IMR-90 (cell line): ENCODE measurements around the gene CDCP1. TPM values are rescaled to one million over a fixed set of nuclear protein-coding genes. Genes with fewer than 3 reads are reported as not detected.

Source experiments
- ATAC-seq: fragments of 200-7000 bp; cut with Tn5 transposase; 2 replicates; pipeline ENCODE4 v1.9.1; 2020; ENCODE audit warnings: low read depth, mild to moderate bottlenecking, moderate library complexity
- BruUV-seq: library from RNA; stranded (reverse); fragments of 400-500 nt; replicated peaks from 2 replicates; lab custom pipeline; 2021; lab: Mats Ljungman, UMichigan
- CTCF ChIA-PET: fragments of 300-600 bp; formaldehyde crosslinking; extraction: SDS; loops from one replicate; lab custom pipeline; 2021; ENCODE audit warnings: antibody characterized with exemption; lab: Yijun Ruan, JAX
- POLR2A ChIA-PET: fragments of 300-600 bp; sonication (Branson Sonifier 250); formaldehyde crosslinking; loops from one replicate; lab custom pipeline; 2022; ENCODE audit warnings: antibody characterized with exemption; ENCODE audit not compliant: unreplicated experiment; lab: Charles Lee
- DNase-seq: peaks from one replicate; pipeline ENCODE4 v3.0.0; 2013
- H2AFZ ChIP-seq: replicated peaks from 2 replicates; pipeline ENCODE3; 2013; ENCODE audit warnings: low read length, mild to moderate bottlenecking; ENCODE audit not compliant: poor library complexity
- H2AK5ac ChIP-seq: 2 replicates; pipeline ENCODE4 v1.6.1; 2013; ENCODE audit warnings: low read depth, low read length, inconsistent platforms
- H2AK9ac ChIP-seq: replicated peaks from 2 replicates; pipeline ENCODE3; 2013; ENCODE audit warnings: mild to moderate bottlenecking, low read depth, low read length, moderate library complexity; ENCODE audit not compliant: poor library complexity
- H2BK120ac ChIP-seq: 2 replicates; pipeline ENCODE4 v1.6.1; 2013; ENCODE audit warnings: low read depth, low read length, inconsistent platforms
- H2BK15ac ChIP-seq: 3 replicates; pipeline ENCODE4 v1.6.1; 2013; ENCODE audit warnings: low read depth, low read length, inconsistent platforms
- H2BK20ac ChIP-seq: 2 replicates; pipeline ENCODE4 v1.6.1; 2013; ENCODE audit warnings: low read depth, mild to moderate bottlenecking, inconsistent platforms, low read length, moderate library complexity
- H2BK5ac ChIP-seq: 2 replicates; pipeline ENCODE4 v1.6.1; 2013; ENCODE audit warnings: mild to moderate bottlenecking, low read depth, low read length, inconsistent platforms; ENCODE audit not compliant: poor library complexity, severe bottlenecking
- H3K14ac ChIP-seq: replicated peaks from 2 replicates; pipeline ENCODE4 v1.6.1; 2013; ENCODE audit warnings: low read depth, low read length, inconsistent platforms
- H3K18ac ChIP-seq: 2 replicates; pipeline ENCODE4 v1.6.1; 2013; ENCODE audit warnings: low read depth, low read length, control low read depth
- H3K23ac ChIP-seq: 2 replicates; pipeline ENCODE4 v1.6.1; 2013; ENCODE audit warnings: low read depth, low read length, inconsistent platforms
- H3K27ac ChIP-seq: 2 replicates; pipeline ENCODE4 v1.5.1; 2013; ENCODE audit warnings: mild to moderate bottlenecking, control low read depth, low read length; ENCODE audit not compliant: insufficient read depth
- H3K27me3 ChIP-seq: 2 replicates; pipeline ENCODE4 v1.6.1; 2013; ENCODE audit warnings: low read length; ENCODE audit not compliant: control insufficient read depth, insufficient read depth
- H3K36me3 ChIP-seq: 2 replicates; pipeline ENCODE4 v1.6.1; 2013; ENCODE audit warnings: low read length, mixed read lengths; ENCODE audit not compliant: control insufficient read depth, insufficient read depth
- H3K4ac ChIP-seq: 2 replicates; pipeline ENCODE4 v1.6.1; 2013; ENCODE audit warnings: low read depth, low read length, inconsistent platforms
- H3K4me1 ChIP-seq: 2 replicates; pipeline ENCODE4 v1.6.1; 2013; ENCODE audit warnings: low read length, mixed read lengths; ENCODE audit not compliant: control insufficient read depth, insufficient read depth
- H3K4me2 ChIP-seq: 2 replicates; pipeline ENCODE4 v1.6.1; 2013; ENCODE audit warnings: low read depth, mild to moderate bottlenecking, control low read depth, low read length, moderate library complexity
- H3K4me3 ChIP-seq: 2 replicates; pipeline ENCODE4 v1.5.1; 2013; ENCODE audit warnings: low read depth, mild to moderate bottlenecking, control low read depth, low read length, moderate library complexity; ENCODE audit not compliant: insufficient read depth
- H3K56ac ChIP-seq: 2 replicates; pipeline ENCODE4 v1.6.1; 2013; ENCODE audit warnings: low read length, inconsistent platforms; ENCODE audit not compliant: insufficient read depth; ENCODE audit errors: extremely low read depth
- H3K79me1 ChIP-seq, 2 experiments: 2 replicates each; pipeline ENCODE4 v1.6.1; 2013; ENCODE audit warnings: low read length in 2 of 2, inconsistent platforms in 1 of 2, low read depth in 1 of 2
- H3K9ac ChIP-seq: 2 replicates; pipeline ENCODE4 v1.6.1; 2013; ENCODE audit warnings: low read depth, low read length, control low read depth
- H3K9me1 ChIP-seq: 2 replicates; pipeline ENCODE4 v1.6.1; 2013; ENCODE audit warnings: low read length, inconsistent platforms; ENCODE audit not compliant: insufficient read depth
- H3K9me3 ChIP-seq: 2 replicates; pipeline ENCODE4 v1.6.1; 2013; ENCODE audit warnings: low read length; ENCODE audit not compliant: control insufficient read depth, insufficient read depth
- H4K20me1 ChIP-seq: 2 replicates; pipeline ENCODE4 v1.6.1; 2013; ENCODE audit warnings: low read length, inconsistent platforms; ENCODE audit not compliant: insufficient read depth
- H4K5ac ChIP-seq: 2 replicates; pipeline ENCODE4 v1.6.1; 2013; ENCODE audit warnings: mild to moderate bottlenecking, low read depth, low read length, control low read depth
- H4K8ac ChIP-seq, 2 experiments: 2 replicates each; pipeline ENCODE4 v1.6.1; 2013; ENCODE audit warnings: low read depth in 2 of 2, low read length in 2 of 2, control low read depth in 1 of 2, inconsistent platforms in 1 of 2
- H4K91ac ChIP-seq: 2 replicates; pipeline ENCODE4 v1.6.1; 2013; ENCODE audit warnings: low read depth, low read length, inconsistent platforms; ENCODE audit not compliant: insufficient read depth
- BHLHE40 ChIP-seq: fragments of 150-350 bp; IDR thresholded peaks from 2 replicates; pipeline ENCODE4 v1.6.1; 2016; ENCODE audit warnings: mild to moderate bottlenecking, low read depth, low read length
- MAZ ChIP-seq: IDR thresholded peaks from 2 replicates; pipeline ENCODE4 v1.6.1; 2012; ENCODE audit warnings: low read depth, mild to moderate bottlenecking, low read length, improper control_type of control experiment, moderate library complexity, borderline replicate concordance
- RAD21 ChIP-seq: IDR thresholded peaks from 2 replicates; pipeline ENCODE4 v1.6.1; 2012; ENCODE audit warnings: low read length, improper control_type of control experiment
- RCOR1 ChIP-seq: IDR thresholded peaks from 2 replicates; pipeline ENCODE4 v1.6.1; 2012; ENCODE audit warnings: mild to moderate bottlenecking, low read length, improper control_type of control experiment; ENCODE audit not compliant: insufficient replicate concordance
- RFX5 ChIP-seq: IDR thresholded peaks from 2 replicates; pipeline ENCODE4 v1.8.0; 2012; ENCODE audit warnings: low read depth, mild to moderate bottlenecking, low read length, moderate library complexity
- SMC3 ChIP-seq: fragments of 150-350 bp; IDR thresholded peaks from 2 replicates; pipeline ENCODE4 v1.6.1; 2016; ENCODE audit warnings: low read depth, mild to moderate bottlenecking, antibody characterized with exemption, low read length, moderate library complexity
- WGBS, 2 experiments: methylation state at CpG; one replicate each; pipeline versions ENCODE4 v1.1.5 to v1.1.7; 2013; ENCODE audit warnings: missing lambda C conversion rate in 2 of 2; ENCODE audit not compliant: insufficient read length in 1 of 2; ENCODE audit errors: extremely low coverage in 2 of 2; 5-methylcytosine and 5-hydroxymethylcytosine counted together
- dilution Hi-C: fragments of 300-500 bp; cut with HindIII; formaldehyde crosslinking; loops from one replicate; pipeline ENCODE4 v1.14.3; 2018; ENCODE audit warnings: low sequenced_read_pairs; ENCODE audit not compliant: unreplicated experiment
- in situ Hi-C: fragments of 300-500 bp; cut with MboI; formaldehyde crosslinking; loops from 3 replicates; pipeline ENCODE4 v1.14.3; 2019; ENCODE audit warnings: low sequenced_read_pairs, inconsistent platforms, mixed read lengths
- intact Hi-C: fragments of 100-400 bp; cut with micrococcal nuclease; formaldehyde crosslinking; loops from 2 replicates; pipeline ENCODE4 v1.10.0; 2022
- polyA plus RNA-seq, 3 experiments: library from polyadenylated mRNA; depleted of rRNA; stranded (reverse); fragments of >200 nt; gene quantifications; 2 replicates each; pipeline ENCODE4 v1.2.3, GENCODE V29; 2012; ENCODE audit warnings: low replicate concordance in 1 of 3
- total RNA-seq: library from RNA; depleted of rRNA; stranded (reverse); fragments of >200 nt; gene quantifications from 2 replicates; pipeline ENCODE4 v1.2.3, GENCODE V29; 2012
- TF ChIP-seq, protein P1 (sequence below): fragments of 150-350 bp; IDR thresholded peaks from 2 replicates; pipeline ENCODE4 v1.6.1; 2017; ENCODE audit warnings: mild to moderate bottlenecking, antibody characterized with exemption, low read length, low read depth

CDCP1 gene
- total and polyA plus RNA-seq, 2 of the 4 experiments (the other 2 are of a cell fraction), result 2.5 to 3.8 TPM

DNA sequence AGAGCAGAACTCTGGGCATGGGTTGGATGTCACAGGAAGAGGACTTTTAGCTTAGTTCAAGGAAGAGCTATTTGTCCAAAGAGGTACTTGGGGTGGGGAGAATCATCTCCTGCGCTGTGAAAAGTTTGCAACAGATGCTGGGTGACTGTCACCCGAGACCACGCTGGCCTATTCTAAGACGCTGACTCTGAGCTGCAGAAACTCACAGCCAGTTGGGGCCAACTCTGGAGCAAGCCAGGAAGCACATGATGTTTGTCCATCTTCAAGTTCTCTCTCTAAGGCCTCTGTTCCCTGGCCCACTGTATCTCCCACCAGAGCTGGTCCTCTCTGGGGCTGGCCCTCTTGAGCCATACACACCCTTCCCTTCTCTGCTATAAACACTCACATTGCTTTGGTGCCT is 17.9 kb upstream of the CDCP1 start (continued):
- TF ChIP-seq BHLHE40, result no peak
- TF ChIP-seq MAZ, result no peak

DNA sequence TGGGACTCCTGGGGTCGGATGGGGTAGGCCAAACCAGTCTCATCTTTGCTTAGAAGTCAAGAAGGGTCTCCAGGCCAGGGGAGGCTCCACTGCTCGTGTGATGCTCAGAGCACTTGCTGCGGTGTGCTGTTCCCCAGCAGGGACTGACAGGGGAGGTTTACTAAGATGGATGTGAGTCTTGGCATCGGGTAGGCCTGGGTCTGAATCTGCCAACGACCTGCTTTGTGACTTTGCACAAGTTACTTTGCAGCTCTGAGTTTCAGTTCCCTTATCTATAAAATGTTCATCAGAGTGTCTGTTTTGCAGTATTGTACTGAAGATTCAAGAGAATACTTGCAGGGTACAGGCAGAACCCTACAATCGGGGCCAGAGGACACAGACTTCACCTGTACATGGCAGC is 17.3 kb upstream of the CDCP1 start:
- Histone ChIP-seq H3K14ac (no peak overlapping the region), H2BK20ac (0 out of 2 replicates have a peak overlapping the region, but pooled peaks have one; percentile 11), H3K4me3 (no peak overlapping the region), H3K27ac (no peak overlapping the region), H4K91ac (no peak overlapping the region), H3K9ac (no peak overlapping the region), H2BK120ac (no peak overlapping the region), H4K5ac (no peak overlapping the region), H3K56ac (no peak overlapping the region), H2AK5ac (no peak overlapping the region), H2BK15ac (no peak overlapping the region), H3K36me3 (no peaks in the 10 kb centered on the region), H3K9me3 (no peaks in the 10 kb centered on the region), H3K79me1 (no peaks in the 10 kb centered on the region), H3K27me3 (no peaks in the 10 kb centered on the region), H3K9me1 (peaks cover 9% of the 10 kb centered on the region), H3K18ac (no peak overlapping the region), H3K4me2 (no peak overlapping the region), H3K4ac (no peak overlapping the region), H4K20me1 (no peaks in the 10 kb centered on the region), H3K23ac (no peak overlapping the region), H2AFZ (no peak overlapping the region), H2AK9ac (no peak overlapping the region), H2BK5ac (no peak overlapping the region), H3K4me1 (peaks cover 12% of the 10 kb centered on the region), H4K8ac (no peak overlapping the region)
- DNase-seq (no peak), ATAC-seq (no peak)
- dilution Hi-C loops, result no loop called here
- intact Hi-C loops, result no loop called here
- CTCF ChIA-PET, result no interaction called here
- in situ Hi-C loops, result no loop called here
- no TSS peak for BruUV-seq
- TF ChIP-seq, protein P1, sequence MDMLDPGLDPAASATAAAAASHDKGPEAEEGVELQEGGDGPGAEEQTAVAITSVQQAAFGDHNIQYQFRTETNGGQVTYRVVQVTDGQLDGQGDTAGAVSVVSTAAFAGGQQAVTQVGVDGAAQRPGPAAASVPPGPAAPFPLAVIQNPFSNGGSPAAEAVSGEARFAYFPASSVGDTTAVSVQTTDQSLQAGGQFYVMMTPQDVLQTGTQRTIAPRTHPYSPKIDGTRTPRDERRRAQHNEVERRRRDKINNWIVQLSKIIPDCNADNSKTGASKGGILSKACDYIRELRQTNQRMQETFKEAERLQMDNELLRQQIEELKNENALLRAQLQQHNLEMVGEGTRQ, result no peak
- no peak for TF ChIP-seq RAD21
- TF ChIP-seq RCOR1, result no peak
- no peak for TF ChIP-seq RFX5
- no peak for TF ChIP-seq BHLHE40
- no peak for TF ChIP-seq SMC3
- WGBS, 2 experiments, result 55% methylated on average over 2 of the region's 6 CpGs; no CpG with 5 or more reads in 1 of the 2 experiments
- POLR2A ChIA-PET, result no interaction called here
